Endodermal cell (in vitro differentiated cells): ENCODE results near the gene ERP27. TPM values are rescaled to one million over a fixed set of nuclear protein-coding genes. Genes with fewer than 3 reads are reported as not detected.

Experiments
- DNase-seq: peaks from one replicate; pipeline ENCODE4 v3.0.0-alpha.2; 2017
- H3K27ac ChIP-seq: 2 replicates; pipeline ENCODE4 v1.5.1; 2013; ENCODE audit warnings: mild to moderate bottlenecking, low read depth, low read length, moderate library complexity
- H3K27me3 ChIP-seq: 2 replicates; pipeline ENCODE4 v1.6.1; 2013; ENCODE audit warnings: mild to moderate bottlenecking, low read length, moderate library complexity; ENCODE audit not compliant: insufficient read depth, control insufficient read depth, poor library complexity, severe bottlenecking
- H3K36me3 ChIP-seq: 2 replicates; pipeline ENCODE4 v1.7.0; 2013; ENCODE audit warnings: mild to moderate bottlenecking, low read length, moderate library complexity; ENCODE audit not compliant: control insufficient read depth, insufficient read depth
- H3K4me1 ChIP-seq: one replicate; pipeline ENCODE4 v1.7.0; 2013; ENCODE audit warnings: low read length; ENCODE audit not compliant: control insufficient read depth, insufficient read depth
- H3K4me3 ChIP-seq: 2 replicates; pipeline ENCODE4 v1.5.1; 2013; ENCODE audit warnings: mild to moderate bottlenecking, low read length, moderate library complexity
- H3K9ac ChIP-seq: 2 replicates; pipeline ENCODE4 v1.6.1; 2013; ENCODE audit warnings: mild to moderate bottlenecking, low read length, moderate library complexity; ENCODE audit not compliant: poor library complexity, severe bottlenecking; ENCODE audit errors: extremely low read depth
- H3K9me3 ChIP-seq: 2 replicates; pipeline ENCODE4 v1.6.1; 2013; ENCODE audit warnings: mild to moderate bottlenecking, low read length, moderate library complexity; ENCODE audit not compliant: control insufficient read depth
- H3K27ac Mint-ChIP-seq: 2 replicates; pipeline ENCODE4 v1.8.0; 2020; ENCODE audit warnings: mixed read lengths
- H3K27me3 Mint-ChIP-seq: 2 replicates; pipeline ENCODE4 v1.8.0; 2021; ENCODE audit warnings: mild to moderate bottlenecking, mixed read lengths; ENCODE audit not compliant: insufficient read depth
- H3K36me3 Mint-ChIP-seq: 2 replicates; pipeline ENCODE4 v1.8.0; 2020; ENCODE audit warnings: low read depth, mixed read lengths
- H3K4me1 Mint-ChIP-seq: 2 replicates; pipeline ENCODE4 v1.8.0; 2020; ENCODE audit warnings: mixed read lengths
- H3K4me3 Mint-ChIP-seq: 2 replicates; pipeline ENCODE4 v1.8.0; 2020; ENCODE audit warnings: mild to moderate bottlenecking, moderate library complexity, mixed read lengths
- H3K9me3 Mint-ChIP-seq: 2 replicates; pipeline ENCODE4 v1.8.0; 2020; ENCODE audit warnings: mild to moderate bottlenecking, mixed read lengths
- WGBS, 2 experiments: methylation state at CpG; one replicate each; pipeline versions ENCODE4 v1.1.5 to v1.1.7; 2013; ENCODE audit warnings: missing lambda C conversion rate in 2 of 2, mixed read lengths in 1 of 2; ENCODE audit not compliant: insufficient coverage in 1 of 2, insufficient read length in 1 of 2; 5-methylcytosine and 5-hydroxymethylcytosine counted together
- total RNA-seq, 2 donors: library from RNA; stranded (reverse); fragmentation: NEBNext Ultra II Directional in 1 of 2; extraction: Animal tissue kit (Norgen Biotek cat#: 25700) in 1 of 2; gene quantifications; 2 replicates in 1 of 2; 3 replicates in 1 of 2; pipeline ENCODE4 v1.2.1, GENCODE V29; 2021
- TF ChIP-seq, protein P1 (sequence below): fragments of 200-600 bp; sonication (generic); conservative IDR thresholded peaks from 2 replicates; pipeline ENCODE4 v1.5.0; 2021; ENCODE audit warnings: antibody characterized with exemption, mild to moderate bottlenecking

The ERP27 gene
- total RNA-seq, 2 donors from 2014 or later, result 0.15 to 0.22 TPM

- no peaks in the 10 kb centered on the region for H3K36me3 Mint-ChIP-seq
- peaks cover 14% of the 10 kb centered on the region for H3K4me1 Mint-ChIP-seq
- Histone ChIP-seq H3K36me3 (no peaks in the 10 kb centered on the region), H3K9ac (no peak overlapping the region), H3K27ac (no peak overlapping the region), H3K27me3 (no peaks in the 10 kb centered on the region), H3K4me3 (no peak overlapping the region), H3K4me1 (no peaks in the 10 kb centered on the region), H3K9me3 (no peaks in the 10 kb centered on the region)
- 97 to 100% methylated on average over 1 to 2 of the region's 2 CpGs for whole genome bisulfite sequencing, 2 experiments
- no peak overlapping the region for H3K4me3 Mint-ChIP-seq
- H3K9me3 Mint-ChIP-seq, result no peaks in the 10 kb centered on the region
- no peaks in the 10 kb centered on the region for H3K27me3 Mint-ChIP-seq
- TF ChIP-seq, protein P1, sequence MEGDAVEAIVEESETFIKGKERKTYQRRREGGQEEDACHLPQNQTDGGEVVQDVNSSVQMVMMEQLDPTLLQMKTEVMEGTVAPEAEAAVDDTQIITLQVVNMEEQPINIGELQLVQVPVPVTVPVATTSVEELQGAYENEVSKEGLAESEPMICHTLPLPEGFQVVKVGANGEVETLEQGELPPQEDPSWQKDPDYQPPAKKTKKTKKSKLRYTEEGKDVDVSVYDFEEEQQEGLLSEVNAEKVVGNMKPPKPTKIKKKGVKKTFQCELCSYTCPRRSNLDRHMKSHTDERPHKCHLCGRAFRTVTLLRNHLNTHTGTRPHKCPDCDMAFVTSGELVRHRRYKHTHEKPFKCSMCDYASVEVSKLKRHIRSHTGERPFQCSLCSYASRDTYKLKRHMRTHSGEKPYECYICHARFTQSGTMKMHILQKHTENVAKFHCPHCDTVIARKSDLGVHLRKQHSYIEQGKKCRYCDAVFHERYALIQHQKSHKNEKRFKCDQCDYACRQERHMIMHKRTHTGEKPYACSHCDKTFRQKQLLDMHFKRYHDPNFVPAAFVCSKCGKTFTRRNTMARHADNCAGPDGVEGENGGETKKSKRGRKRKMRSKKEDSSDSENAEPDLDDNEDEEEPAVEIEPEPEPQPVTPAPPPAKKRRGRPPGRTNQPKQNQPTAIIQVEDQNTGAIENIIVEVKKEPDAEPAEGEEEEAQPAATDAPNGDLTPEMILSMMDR, result no peak
- no peak for DNase-seq
- H3K27ac Mint-ChIP-seq, result no peak overlapping the region
Measured at GRCh38 chr12:14934511-14934910, 3.8 kb downstream of the ERP27 start.

DNA sequence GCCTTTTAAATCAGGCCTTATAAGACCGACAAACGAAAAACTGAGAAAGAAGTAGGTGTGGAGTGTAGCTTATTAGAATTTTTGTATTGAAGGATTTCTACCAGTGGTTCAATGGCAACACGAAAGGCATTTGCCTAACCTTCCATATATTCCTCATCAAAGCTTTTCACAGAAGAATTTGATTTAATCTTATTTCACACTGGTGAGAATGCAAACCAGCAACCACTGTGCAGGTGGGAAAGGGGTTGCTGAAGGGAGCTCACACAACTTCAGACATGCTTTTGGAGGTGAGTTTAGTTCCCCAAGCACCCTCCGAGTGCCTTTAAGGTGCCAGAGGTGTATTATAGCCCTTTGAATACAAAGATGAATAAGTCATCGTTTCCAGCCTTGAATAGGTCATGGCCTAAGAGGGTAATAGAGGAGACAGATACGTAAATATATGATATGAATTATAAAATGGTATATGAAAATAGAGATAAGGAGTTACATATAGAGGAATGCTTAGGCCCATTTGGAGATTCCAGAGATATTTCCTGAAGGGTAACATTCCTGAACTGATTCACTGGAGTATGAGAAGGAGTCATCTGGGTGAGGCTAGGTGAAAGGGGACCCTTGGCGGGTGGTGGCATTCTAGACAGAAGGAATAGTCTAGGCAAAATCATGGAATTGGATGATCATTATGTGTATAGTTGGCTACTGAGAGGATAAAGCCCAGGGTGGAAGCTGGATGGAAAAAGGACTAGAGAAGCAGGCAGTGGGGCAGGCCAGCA lies 6.4 kb downstream of the ERP27 start:
- H3K4me3 ChIP-seq, result no peak overlapping the region
- no peaks in the 10 kb centered on the region for H3K9me3 ChIP-seq
- Mint-ChIP-seq H3K4me1 (peaks cover 20% of the 10 kb centered on the region), H3K27ac (no peak overlapping the region), H3K27me3 (no peaks in the 10 kb centered on the region), H3K36me3 (no peaks in the 10 kb centered on the region), H3K9me3 (no peaks in the 10 kb centered on the region), H3K4me3 (no peak overlapping the region)
- H3K27me3 ChIP-seq, result no peaks in the 10 kb centered on the region
- no peaks in the 10 kb centered on the region for H3K36me3 ChIP-seq
- TF ChIP-seq, protein P1, result no peak
- WGBS, 2 experiments, result 90 to 92% methylated on average over 3 to 6 of the region's 7 CpGs
- no peak for DNase-seq
- H3K27ac ChIP-seq, result no peak overlapping the region
- no peaks in the 10 kb centered on the region for H3K4me1 ChIP-seq
- no peak overlapping the region for H3K9ac ChIP-seq

- Mint-ChIP-seq H3K4me1 (peaks cover 14% of the 10 kb centered on the region), H3K27ac (no peak overlapping the region), H3K27me3 (no peaks in the 10 kb centered on the region), H3K9me3 (no peaks in the 10 kb centered on the region), H3K4me3 (no peak overlapping the region), H3K36me3 (no peaks in the 10 kb centered on the region)
- 95 to 100% methylated on average over 4 of the region's 4 CpGs for WGBS, 2 experiments
- Histone ChIP-seq H3K27me3 (no peaks in the 10 kb centered on the region), H3K9ac (no peak overlapping the region), H3K36me3 (no peaks in the 10 kb centered on the region), H3K4me3 (no peak overlapping the region), H3K27ac (no peak overlapping the region), H3K9me3 (no peaks in the 10 kb centered on the region), H3K4me1 (no peaks in the 10 kb centered on the region)
- no peak for DNase-seq
- TF ChIP-seq, protein P1, result no peak
Measured at GRCh38 chr12:14931359-14931758, 7.0 kb downstream of the ERP27 start.
